B cell (primary cell): Measurements from ENCODE around the gene SEMA3E. TPM values are rescaled to one million over a fixed set of nuclear protein-coding genes. Genes with fewer than 3 reads are reported as not detected.

Experiments
- ATAC-seq: fragments of 200-7000 bp; cut with Tn5 transposase; one replicate; pipeline ENCODE4 v1.10.0; 2021; ENCODE audit warnings: low read depth, mild to moderate bottlenecking, moderate number of reproducible peaks, moderate library complexity
- CTCF ChIA-PET: fragments of 350-600 bp; sonication (Branson Sonifier 250); formaldehyde crosslinking; loops from one replicate; lab custom pipeline; 2021; ENCODE audit warnings: antibody characterized with exemption, inconsistent platforms; lab: Charles Lee
- POLR2A ChIA-PET: fragments of 350-600 bp; sonication (Branson Sonifier 250); formaldehyde crosslinking; loops from one replicate; lab custom pipeline; 2021; ENCODE audit warnings: antibody characterized with exemption; lab: Charles Lee
- DNase-seq: peaks from one replicate; pipeline ENCODE4 v3.0.0; 2013
- H2AFZ ChIP-seq: 2 replicates; pipeline ENCODE4 v1.6.1; 2012; ENCODE audit warnings: mild to moderate bottlenecking, low read depth, low read length; ENCODE audit not compliant: insufficient read depth, poor library complexity, severe bottlenecking
- H3K27ac ChIP-seq, 2 donors: 1 replicate in 1 of 2; 2 replicates in 1 of 2; pipeline ENCODE4 v1.5.1; 2012 to 2013; ENCODE audit warnings: low read length in 2 of 2, mild to moderate bottlenecking in 2 of 2, moderate library complexity in 1 of 2
- H3K27me3 ChIP-seq, 4 experiments: fragments of 200-600 bp in 1 of 4; sonication (generic) in 1 of 4; replicated peaks in 1 of 4; 1 replicate in 2 of 4; 2 replicates in 2 of 4; pipeline versions ENCODE4 v1.6.1 to v1.7.0; 2013 to 2016; ENCODE audit warnings: low read length in 3 of 4, mild to moderate bottlenecking in 2 of 4, mixed read lengths in 1 of 4, moderate library complexity in 1 of 4; ENCODE audit not compliant: insufficient read depth in 4 of 4, control insufficient read depth in 3 of 4; ENCODE audit errors: control extremely low read depth in 1 of 4
- H3K36me3 ChIP-seq, 2 experiments: replicated peaks in 1 of 2; 1 replicate in 1 of 2; 2 replicates in 1 of 2; pipeline versions ENCODE4 v1.6.1 to v1.7.1; 2013; ENCODE audit warnings: low read length in 1 of 2; ENCODE audit not compliant: insufficient read depth in 2 of 2, control insufficient read depth in 1 of 2; ENCODE audit errors: control extremely low read depth in 1 of 2, extremely low read depth in 1 of 2
- H3K4me1 ChIP-seq, 2 donors: fragments of 200-600 bp in 1 of 2; sonication (generic) in 1 of 2; 1 replicate in 1 of 2; 2 replicates in 1 of 2; pipeline versions ENCODE4 v1.5.1 to v1.6.1; 2013 to 2017; ENCODE audit warnings: low read length in 2 of 2; ENCODE audit not compliant: control insufficient read depth in 2 of 2, insufficient read depth in 2 of 2
- H3K4me2 ChIP-seq: replicated peaks from 2 replicates; pipeline ENCODE3; 2012; ENCODE audit warnings: mild to moderate bottlenecking, low read depth, low read length; ENCODE audit not compliant: poor library complexity, severe bottlenecking
- H3K4me3 ChIP-seq, 5 experiments: fragments of 200-600 bp in 1 of 5; sonication (generic) in 1 of 5; 1 replicate in 3 of 5; 2 replicates in 2 of 5; pipeline versions ENCODE4 v1.5.1 to v1.7.0; 2011 to 2016; ENCODE audit warnings: low read length in 4 of 5, mild to moderate bottlenecking in 4 of 5, low read depth in 2 of 5, control low read depth in 1 of 5, moderate library complexity in 1 of 5; ENCODE audit not compliant: insufficient read depth in 1 of 5; ENCODE audit errors: control extremely low read depth in 1 of 5, extremely low read depth in 1 of 5
- H3K79me2 ChIP-seq: fragments of 200-600 bp; sonication (generic); one replicate; pipeline ENCODE4 v1.6.0; 2016; ENCODE audit warnings: low read length; ENCODE audit not compliant: control insufficient read depth, insufficient read depth
- H3K9ac ChIP-seq: fragments of 200-600 bp; sonication (generic); 2 replicates; pipeline ENCODE4 v1.6.1; 2017; ENCODE audit warnings: mild to moderate bottlenecking, low read length, moderate library complexity
- H3K9me3 ChIP-seq, 3 donors: one replicate each; pipeline versions ENCODE4 v1.6.1 to v1.7.1; 2013; ENCODE audit warnings: low read length in 2 of 3; ENCODE audit not compliant: control insufficient read depth in 2 of 3, insufficient read depth in 1 of 3; ENCODE audit errors: control extremely low read depth in 1 of 3
- H4K20me1 ChIP-seq: 2 replicates; pipeline ENCODE4 v1.6.0; 2012; ENCODE audit warnings: mild to moderate bottlenecking, low read length; ENCODE audit not compliant: insufficient read depth, control insufficient read depth, poor library complexity, severe bottlenecking
- H3K27ac Mint-ChIP-seq: one replicate; pipeline ENCODE4 v1.8.0; 2021; ENCODE audit warnings: mixed read lengths
- H3K27me3 Mint-ChIP-seq: one replicate; pipeline ENCODE4 v1.8.0; 2021; ENCODE audit warnings: mixed read lengths
- H3K4me1 Mint-ChIP-seq: one replicate; pipeline ENCODE4 v1.8.0; 2021; ENCODE audit warnings: mixed read lengths
- H3K4me3 Mint-ChIP-seq: one replicate; pipeline ENCODE4 v1.8.0; 2021; ENCODE audit warnings: mixed read lengths
- H3K9me3 Mint-ChIP-seq: one replicate; pipeline ENCODE4 v1.8.0; 2022; ENCODE audit warnings: mixed read lengths; ENCODE audit not compliant: insufficient read depth
- CTCF ChIP-seq: fragments of 200-600 bp; IDR thresholded peaks from one replicate; pipeline ENCODE4 v1.8.0; 2022; ENCODE audit warnings: antibody characterized with exemption, mild to moderate bottlenecking
- EZH2 ChIP-seq: IDR thresholded peaks from 2 replicates; pipeline ENCODE4 v1.6.1; 2012; ENCODE audit warnings: borderline replicate concordance, low read depth, mild to moderate bottlenecking, moderate library complexity, low read length; ENCODE audit not compliant: insufficient read depth, poor library complexity, severe bottlenecking
- WGBS: methylation state at CpG from one replicate; pipeline ENCODE4 v1.1.5; 2013; ENCODE audit warnings: missing lambda C conversion rate; ENCODE audit not compliant: insufficient coverage; 5-methylcytosine and 5-hydroxymethylcytosine counted together
- intact Hi-C: fragments of 100-400 bp; cut with micrococcal nuclease; formaldehyde crosslinking; loops from one replicate; pipeline ENCODE4 v1.10.0; 2022
- polyA plus RNA-seq: library from polyadenylated mRNA; depleted of rRNA; stranded (reverse); fragments of >200 nt; gene quantifications from 2 replicates; pipeline ENCODE4 v1.2.3, GENCODE V29; 2012
- total RNA-seq, 2 donors: library from RNA; stranded (reverse); fragments of 120-200 nt in 1 of 2; gene quantifications; 1 replicate in 1 of 2; 2 replicates in 1 of 2; pipeline versions ENCODE4 v1.2.3 to v1.2.4, GENCODE V29; 2013 to 2022

Gene SEMA3E
- total and polyA plus RNA-seq, 2 donors (not counting 1 experiment from before 2014, with no cell fraction given) = not detected

GRCh38 chr7:83426325-83426724, 222.6 kb downstream of the SEMA3E start:
- DNase-seq (no peak), ATAC-seq (no peak)
- Histone ChIP-seq H3K9me3 (peaks cover 0 to 3% (median 0%) of the 10 kb centered on the region in 3 donors), H3K4me3 (no peak overlapping the region), H3K4me1 (no peaks in the 10 kb centered on the region), H3K36me3 (no peaks in the 10 kb centered on the region), H3K27ac (no peak overlapping the region), H2AFZ (no peak overlapping the region), H3K79me2 (no peaks in the 10 kb centered on the region), H3K27me3 (no peaks in the 10 kb centered on the region), H4K20me1 (no peaks in the 10 kb centered on the region), H3K9ac (no peak overlapping the region), H3K4me2 (no peak overlapping the region)
- Mint-ChIP-seq H3K27me3 (no peaks in the 10 kb centered on the region), H3K9me3 (no peaks in the 10 kb centered on the region), H3K4me3 (no peak overlapping the region), H3K4me1 (no peaks in the 10 kb centered on the region), H3K27ac (no peak overlapping the region)
- TF ChIP-seq CTCF (no peak), EZH2 (no peak)
- ChIA-PET POLR2A (no interaction called here), CTCF (no interaction called here)
- intact Hi-C loops = no loop called here
- no CpG with 5 or more reads among the region's 3 CpGs for WGBS

GRCh38 chr7:83419013-83419412, 229.9 kb downstream of the SEMA3E start:
- H4K20me1 ChIP-seq = no peaks in the 10 kb centered on the region
- H3K4me1 ChIP-seq = no peaks in the 10 kb centered on the region
- H3K9me3 ChIP-seq = no peaks in the 10 kb centered on the region
- H3K27me3 Mint-ChIP-seq = no peaks in the 10 kb centered on the region
- no peaks in the 10 kb centered on the region for H3K4me1 Mint-ChIP-seq
- TF ChIP-seq EZH2 = no peak
- TF ChIP-seq CTCF = no peak
- no CpG with 5 or more reads among the region's 1 CpG for WGBS
- POLR2A ChIA-PET = no interaction called here
- no peak overlapping the region for H3K4me3 ChIP-seq
- no peak overlapping the region for H3K9ac ChIP-seq
- H3K4me2 ChIP-seq = no peak overlapping the region
- H3K4me3 Mint-ChIP-seq = no peak overlapping the region
- no peak overlapping the region for H3K27ac ChIP-seq
- H3K36me3 ChIP-seq = no peaks in the 10 kb centered on the region
- intact Hi-C loops = no loop called here
- peaks cover 4% of the 10 kb centered on the region for H3K9me3 Mint-ChIP-seq
- CTCF ChIA-PET = no interaction called here
- no peak overlapping the region for H2AFZ ChIP-seq
- DNase-seq (no peak), ATAC-seq (no peak)
- H3K27me3 ChIP-seq = no peaks in the 10 kb centered on the region
- H3K79me2 ChIP-seq = no peaks in the 10 kb centered on the region
- no peak overlapping the region for H3K27ac Mint-ChIP-seq
